ENCODE measurements around the gene NCOR2.

DNA sequence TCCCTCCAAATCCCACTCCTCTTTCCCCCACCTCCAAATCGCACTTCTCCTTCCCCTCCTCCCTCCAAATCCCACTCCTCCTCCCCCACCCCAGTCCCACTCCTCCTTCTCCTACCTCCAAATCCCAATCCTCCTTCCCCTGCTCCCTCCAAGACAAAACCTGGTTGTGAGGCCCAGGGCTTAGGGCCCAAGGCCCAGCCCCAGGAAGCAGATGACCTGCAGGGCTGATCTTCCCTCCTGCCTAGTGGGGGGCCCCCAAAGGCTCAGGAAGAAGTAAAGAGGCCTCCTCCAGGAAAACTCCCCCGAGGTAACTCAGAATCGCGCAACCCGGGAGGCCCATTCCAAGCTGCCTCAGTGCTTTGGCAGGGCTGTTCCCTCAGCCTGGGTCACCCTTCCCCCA is 34.4 kb downstream of the NCOR2 start:
- TF ChIP-seq, protein P1, sequence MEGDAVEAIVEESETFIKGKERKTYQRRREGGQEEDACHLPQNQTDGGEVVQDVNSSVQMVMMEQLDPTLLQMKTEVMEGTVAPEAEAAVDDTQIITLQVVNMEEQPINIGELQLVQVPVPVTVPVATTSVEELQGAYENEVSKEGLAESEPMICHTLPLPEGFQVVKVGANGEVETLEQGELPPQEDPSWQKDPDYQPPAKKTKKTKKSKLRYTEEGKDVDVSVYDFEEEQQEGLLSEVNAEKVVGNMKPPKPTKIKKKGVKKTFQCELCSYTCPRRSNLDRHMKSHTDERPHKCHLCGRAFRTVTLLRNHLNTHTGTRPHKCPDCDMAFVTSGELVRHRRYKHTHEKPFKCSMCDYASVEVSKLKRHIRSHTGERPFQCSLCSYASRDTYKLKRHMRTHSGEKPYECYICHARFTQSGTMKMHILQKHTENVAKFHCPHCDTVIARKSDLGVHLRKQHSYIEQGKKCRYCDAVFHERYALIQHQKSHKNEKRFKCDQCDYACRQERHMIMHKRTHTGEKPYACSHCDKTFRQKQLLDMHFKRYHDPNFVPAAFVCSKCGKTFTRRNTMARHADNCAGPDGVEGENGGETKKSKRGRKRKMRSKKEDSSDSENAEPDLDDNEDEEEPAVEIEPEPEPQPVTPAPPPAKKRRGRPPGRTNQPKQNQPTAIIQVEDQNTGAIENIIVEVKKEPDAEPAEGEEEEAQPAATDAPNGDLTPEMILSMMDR (IDR thresholded peaks at IDR 0.05) = no peak
- no peak for TF ChIP-seq POLR2A (IDR thresholded peaks at IDR 0.05)
